ENCODE results near the gene FBXW7. TPM values are rescaled to one million over a fixed set of nuclear protein-coding genes. Genes with fewer than 3 reads are reported as not detected.

Gene FBXW7
- total and polyA plus RNA-seq, 2 donors (not counting 1 experiment from before 2014, with no cell fraction given) = 16.3 to 68.7 TPM

DNA sequence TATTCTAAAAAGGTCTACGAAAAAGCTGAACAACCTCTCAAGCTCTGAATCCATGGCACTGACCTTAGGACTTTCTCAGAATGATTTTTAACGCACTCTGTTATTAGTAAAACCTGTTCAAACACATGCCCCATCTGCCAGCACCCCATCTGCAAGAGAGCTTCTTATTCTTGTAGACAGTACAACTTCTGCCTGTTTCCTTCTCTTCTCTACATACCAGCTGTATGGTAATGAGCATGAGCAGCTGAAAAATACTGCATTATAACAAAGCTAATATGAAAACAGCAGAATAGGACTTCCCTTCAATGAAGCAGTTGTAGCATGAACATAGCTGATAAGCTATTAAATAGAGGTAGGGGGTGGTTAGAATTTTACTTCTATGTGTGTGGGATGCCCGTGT, 167.9 kb downstream of the FBXW7 start:
- peaks cover 5% of the 10 kb centered on the region for H3K4me1 ChIP-seq (ENCODE audit: control insufficient read depth, extremely low read depth, insufficient read depth, low read length)
- H3K9me3 ChIP-seq (ENCODE audit: control insufficient read depth, insufficient read depth, low read depth, low read length) = no peaks in the 10 kb centered on the region
- H3K4me2 ChIP-seq (ENCODE audit: extremely low read depth, insufficient read depth, low read length) = no peak overlapping the region
- no peak for TF ChIP-seq CTCF (conservative IDR thresholded peaks at IDR 0.05 in 1 of 2, IDR thresholded peaks at IDR 0.05 in 1 of 2; ENCODE audit: low read depth in 1 of 2, low read length in 2 of 2)
- H3K9ac ChIP-seq (ENCODE audit: insufficient read depth, low read length) = no peak overlapping the region
- H2AFZ ChIP-seq (ENCODE audit: low read length) = no peak overlapping the region
- no peak for DNase-seq (ENCODE audit: low read depth in 2 of 2)
- no peaks in the 10 kb centered on the region for H4K20me1 ChIP-seq (ENCODE audit: control insufficient read depth, extremely low read depth, insufficient read depth, low read length)
- H3K4me3 ChIP-seq (replicated peaks in 1 of 4; ENCODE audit: control extremely low read depth in 1 of 4, insufficient read depth in 1 of 4, low read depth in 3 of 4, low read length in 4 of 4) = no peak overlapping the region
- no peaks in the 10 kb centered on the region for H3K79me2 ChIP-seq (ENCODE audit: control insufficient read depth, insufficient read depth, low read length)
- H3K36me3 ChIP-seq (ENCODE audit: control insufficient read depth, insufficient read depth, low read length) = no peaks in the 10 kb centered on the region
- no peaks in the 10 kb centered on the region for H3K27me3 ChIP-seq (ENCODE audit: control insufficient read depth, insufficient read depth, low read length)
- no peak overlapping the region for H3K27ac ChIP-seq (ENCODE audit: insufficient read depth, low read length)

GRCh38 chr4:152364883-152365282, 171.0 kb downstream of the FBXW7 start:
- Histone ChIP-seq H3K79me2 (ENCODE audit: control insufficient read depth, insufficient read depth, low read length) (no peaks in the 10 kb centered on the region), H3K27me3 (ENCODE audit: control insufficient read depth, insufficient read depth, low read length) (no peaks in the 10 kb centered on the region), H3K4me3 (replicated peaks in 1 of 4; ENCODE audit: control extremely low read depth in 1 of 4, insufficient read depth in 1 of 4, low read depth in 3 of 4, low read length in 4 of 4) (no peak overlapping the region)

DNA sequence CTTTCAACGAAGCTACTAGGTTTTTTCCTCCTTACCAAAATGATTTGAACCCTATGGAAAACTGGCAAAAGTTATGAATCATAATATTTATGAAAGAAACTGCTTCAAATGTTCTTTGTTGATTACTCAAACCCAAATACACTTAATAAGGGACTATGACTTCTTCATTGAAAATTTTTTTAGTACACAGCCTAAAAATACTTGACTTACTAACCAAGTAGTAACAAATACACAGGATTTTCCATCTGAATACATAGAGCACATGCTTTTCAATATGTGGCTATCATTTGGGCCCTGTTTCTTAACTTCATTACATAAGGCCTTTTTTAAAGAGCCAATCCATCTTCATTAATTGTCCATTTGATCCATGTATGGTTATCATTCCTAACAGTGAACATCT, 171.5 kb downstream of the FBXW7 start:
- H3K4me3 ChIP-seq (replicated peaks in 1 of 4; ENCODE audit: control extremely low read depth in 1 of 4, insufficient read depth in 1 of 4, low read depth in 3 of 4, low read length in 4 of 4) = no peak overlapping the region

More at GRCh38 chr4:152364883-152365282, 171.0 kb downstream of the FBXW7 start:
- Histone ChIP-seq H4K20me1 (ENCODE audit: control insufficient read depth, extremely low read depth, insufficient read depth, low read length) (no peaks in the 10 kb centered on the region), H3K36me3 (ENCODE audit: control insufficient read depth, insufficient read depth, low read length) (no peaks in the 10 kb centered on the region), H3K9ac (ENCODE audit: insufficient read depth, low read length) (no peak overlapping the region), H3K9me3 (ENCODE audit: control insufficient read depth, insufficient read depth, low read depth, low read length) (no peaks in the 10 kb centered on the region), H3K4me2 (ENCODE audit: extremely low read depth, insufficient read depth, low read length) (no peak overlapping the region), H3K4me1 (ENCODE audit: control insufficient read depth, extremely low read depth, insufficient read depth, low read length) (peaks cover 5% of the 10 kb centered on the region), H2AFZ (ENCODE audit: low read length) (no peak overlapping the region), H3K27ac (ENCODE audit: insufficient read depth, low read length) (no peak overlapping the region)
- no peak for TF ChIP-seq EZH2 (IDR thresholded peaks at IDR 0.05; ENCODE audit: low read length, missing control alignments)
- no peak for TF ChIP-seq CTCF (conservative IDR thresholded peaks at IDR 0.05 in 1 of 2, IDR thresholded peaks at IDR 0.05 in 1 of 2; ENCODE audit: low read depth in 1 of 2, low read length in 2 of 2)
- DNase-seq (ENCODE audit: low read depth in 2 of 2) = no peak

More for the DNA sequence above, 171.5 kb downstream of the FBXW7 start:
- H3K27ac ChIP-seq (ENCODE audit: insufficient read depth, low read length) = no peak overlapping the region
- no peak for DNase-seq (ENCODE audit: low read depth in 2 of 2)
- peaks cover 5% of the 10 kb centered on the region for H3K4me1 ChIP-seq (ENCODE audit: control insufficient read depth, extremely low read depth, insufficient read depth, low read length)
- no peak overlapping the region for H2AFZ ChIP-seq (ENCODE audit: low read length)
- no peak overlapping the region for H3K4me2 ChIP-seq (ENCODE audit: extremely low read depth, insufficient read depth, low read length)
- H3K36me3 ChIP-seq (ENCODE audit: control insufficient read depth, insufficient read depth, low read length) = no peaks in the 10 kb centered on the region
- H3K27me3 ChIP-seq (ENCODE audit: control insufficient read depth, insufficient read depth, low read length) = no peaks in the 10 kb centered on the region
- TF ChIP-seq CTCF (conservative IDR thresholded peaks at IDR 0.05 in 1 of 2, IDR thresholded peaks at IDR 0.05 in 1 of 2; ENCODE audit: low read depth in 1 of 2, low read length in 2 of 2) (no peak), EZH2 (IDR thresholded peaks at IDR 0.05; ENCODE audit: low read length, missing control alignments) (no peak)
- no peak overlapping the region for H3K9ac ChIP-seq (ENCODE audit: insufficient read depth, low read length)
- H4K20me1 ChIP-seq (ENCODE audit: control insufficient read depth, extremely low read depth, insufficient read depth, low read length) = no peaks in the 10 kb centered on the region
- H3K9me3 ChIP-seq (ENCODE audit: control insufficient read depth, insufficient read depth, low read depth, low read length) = no peaks in the 10 kb centered on the region
- no peaks in the 10 kb centered on the region for H3K79me2 ChIP-seq (ENCODE audit: control insufficient read depth, insufficient read depth, low read length)
